ENCODE results near the gene LDB1. TPM values are rescaled to one million over a fixed set of nuclear protein-coding genes. Genes with fewer than 3 reads are reported as not detected.

The LDB1 gene
- total and polyA plus RNA-seq, 10 of the 15 experiments (the other 5 are each of a cell fraction or from before 2014, with no cell fraction given), result 1.7 to 71.5 (median 36.9) TPM

GRCh38 chr10:102151774-102152544 is 31.8 kb upstream of the LDB1 start, which contains the start of gene NOLC1 (continued):
- no peak for TF ChIP-seq ZNF687 (IDR thresholded peaks at IDR 0.05)
- TF ChIP-seq SMC3 (IDR thresholded peaks at IDR 0.05; ENCODE audit: borderline replicate concordance, low read length), result no peak
- no peak for TF ChIP-seq RCOR1 (conservative IDR thresholded peaks at IDR 0.05; ENCODE audit: low read depth, low read length)
- TF ChIP-seq CBX3 (IDR thresholded peaks at IDR 0.05; ENCODE audit: borderline replicate concordance, low read depth), result no peak
- TF ChIP-seq DPF2 (IDR thresholded peaks at IDR 0.05), result 0 out of 2 replicates have a peak, but pooled peaks have one; percentile 43
- peak; percentile 89 for TF ChIP-seq SMAD5 (IDR thresholded peaks at IDR 0.05; ENCODE audit: low read depth)
- peak; percentile 92 for TF ChIP-seq RELA (IDR thresholded peaks at IDR 0.05; ENCODE audit: borderline replicate concordance, partially characterized antibody)
- no peak for TF ChIP-seq HSF1 (IDR thresholded peaks at IDR 0.05; ENCODE audit: low read depth, low read length)
- TF ChIP-seq YY1 (IDR thresholded peaks at IDR 0.05; ENCODE audit: low read depth, low read length), result peak; percentile 96
- TF ChIP-seq USF1 (IDR thresholded peaks at IDR 0.05; ENCODE audit: borderline replicate concordance, extremely low read length, insufficient read depth, low read depth, low read length), result no peak
- peak; percentile 99 for TF ChIP-seq CREB1 (IDR thresholded peaks at IDR 0.05; ENCODE audit: low read depth)
- no peak for TF ChIP-seq SREBF2 (IDR thresholded peaks at IDR 0.05; ENCODE audit: low read length)
- no peak for TF ChIP-seq CHD4 (IDR thresholded peaks at IDR 0.05)
- no peak for TF ChIP-seq CBFB (IDR thresholded peaks at IDR 0.05; ENCODE audit: low read depth)
- peak; percentile 77; the same call in 1 of the 3 replicates for TF ChIP-seq POU2F2 (IDR thresholded peaks at IDR 0.05; ENCODE audit: borderline replicate concordance, low read depth, low read length)
- TF ChIP-seq LARP7 (IDR thresholded peaks at IDR 0.05), result no peak
- TF ChIP-seq PRDM15 (CRISPR knock-in tag; IDR thresholded peaks at IDR 0.05), result no peak

Measured in GM12878 (cell line).